Glomerular visceral epithelial cell (primary cell): ENCODE results near the gene KCNE4.
"Not testable (repeated sequence)": the region's sequence is repeated elsewhere in the genome, so short reads cannot be mapped to it uniquely, and the experiment has no call there.

ENCODE experiments used
- DNase-seq: peaks from one replicate; pipeline ENCODE4 v3.0.0-alpha.2; 2016; ENCODE audit errors: extremely low spot score

Gene KCNE4

DNA sequence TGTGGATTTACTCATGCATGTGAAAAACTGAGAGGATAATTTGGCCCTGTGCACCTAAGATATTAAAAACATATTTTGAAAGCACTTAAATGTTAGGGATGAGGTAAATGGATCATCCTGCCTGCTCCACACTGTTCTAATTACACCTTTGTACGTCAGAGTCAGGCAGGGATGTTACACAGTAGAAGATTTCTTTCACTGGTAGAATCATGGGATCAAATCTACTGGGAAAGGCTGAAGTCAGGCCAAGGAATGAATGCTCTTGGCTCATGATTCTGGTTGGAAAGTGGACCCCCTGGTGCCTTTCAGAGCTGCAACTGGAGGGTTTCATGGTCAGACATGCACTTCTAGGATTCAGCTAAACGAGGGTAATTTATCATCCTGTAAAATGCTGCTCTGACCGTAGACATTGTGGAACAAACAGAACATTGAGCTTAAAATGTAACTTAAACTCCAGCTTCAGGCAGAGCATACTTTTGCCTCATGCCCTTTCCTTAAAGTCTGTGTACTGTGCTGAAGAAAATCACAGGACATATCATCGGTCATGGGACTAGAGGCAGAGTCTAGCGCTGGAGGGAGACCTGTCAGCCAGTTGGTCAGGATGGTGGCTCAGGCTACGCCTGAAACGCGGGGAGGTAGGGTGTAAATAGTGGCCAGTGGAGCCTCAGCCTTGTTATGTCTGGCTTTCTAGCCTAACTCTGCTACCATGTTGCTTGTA is 4.9 kb downstream of the KCNE4 start:
- no peak for DNase-seq

DNA sequence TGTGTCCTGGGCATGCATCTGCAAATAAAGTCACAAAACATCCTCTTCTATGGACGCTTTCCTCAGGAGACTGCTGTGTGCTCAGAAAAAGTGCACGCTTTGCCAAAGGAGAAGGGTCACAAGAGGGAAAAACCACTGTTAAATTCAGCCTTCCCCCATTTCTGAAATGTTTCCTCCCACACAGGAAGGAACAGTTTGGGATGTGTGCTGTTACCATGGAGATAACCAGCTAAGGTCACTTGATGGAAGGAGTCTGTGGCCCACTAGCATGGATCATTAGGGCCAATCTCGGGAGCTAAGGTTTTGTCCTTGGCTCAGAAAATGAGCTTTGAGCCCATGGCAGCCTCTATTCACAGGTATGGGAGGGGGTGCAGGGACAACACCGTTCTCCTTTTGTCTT is 5.6 kb downstream of the KCNE4 start:
- DNase-seq, result no peak

DNA sequence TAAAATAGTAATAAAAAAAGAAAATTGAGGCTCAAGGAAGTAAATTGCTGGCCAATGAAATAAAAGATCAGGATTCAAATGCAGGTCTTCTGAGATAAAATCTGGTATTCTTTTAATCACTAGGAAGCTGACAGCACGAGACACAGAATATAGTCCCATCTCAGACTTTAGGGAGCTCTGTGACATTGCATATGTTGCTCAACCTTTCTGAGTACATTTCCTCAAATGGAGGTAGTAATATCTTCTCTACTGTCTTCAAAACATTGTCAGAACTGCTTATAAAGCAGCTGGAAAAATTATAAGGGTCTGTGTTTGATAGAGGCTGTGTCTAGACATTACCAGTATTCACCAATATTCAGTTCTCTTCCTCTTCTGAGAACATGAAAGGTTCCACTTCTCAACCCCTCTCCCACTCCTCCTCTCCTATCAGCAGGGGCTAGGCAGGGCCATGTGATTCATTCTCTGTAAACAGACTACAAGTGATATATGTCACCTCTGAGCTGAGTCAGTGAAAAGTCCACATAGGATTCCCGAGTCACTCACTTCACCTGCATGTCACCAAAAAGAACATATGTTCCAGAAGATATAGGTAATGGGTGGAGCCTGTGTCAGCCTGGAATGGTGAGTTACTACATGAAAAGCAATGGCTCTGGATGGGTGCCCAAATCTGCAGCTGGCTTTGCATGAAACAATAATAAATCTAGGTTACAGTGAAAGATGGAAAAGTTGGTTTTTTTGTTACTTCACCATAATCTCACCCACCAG is 7.1 kb downstream of the KCNE4 start:
- DNase-seq, result no peak

DNA sequence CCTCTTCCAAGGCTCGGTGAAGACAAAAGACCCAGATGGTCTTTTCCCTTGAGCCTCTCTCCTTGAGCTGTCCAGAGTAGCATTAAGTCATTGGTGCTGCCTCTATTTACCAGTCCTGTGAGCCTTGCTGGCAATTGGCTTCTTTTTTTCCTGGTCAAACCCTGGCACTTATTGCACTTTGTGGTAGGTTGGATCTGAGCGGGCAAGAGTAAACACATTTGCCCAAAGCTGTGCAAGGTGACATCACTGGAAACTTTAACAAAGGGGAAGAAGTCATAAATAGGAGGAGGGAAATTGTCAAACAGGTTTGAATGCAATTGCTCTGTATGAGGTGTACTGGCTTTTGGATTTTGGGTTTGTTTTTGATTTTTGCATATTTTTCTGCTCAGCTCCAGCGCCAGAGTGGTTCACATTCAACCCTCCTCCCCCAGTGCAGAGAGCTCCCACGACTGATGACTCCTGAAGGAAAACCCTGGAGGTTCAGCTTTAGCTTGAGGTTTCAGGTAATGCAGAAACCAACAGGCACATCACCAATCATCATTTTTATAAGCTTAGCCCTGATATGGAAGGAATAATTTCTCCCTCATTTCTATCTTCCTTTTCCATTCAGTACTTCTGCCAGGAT is 8.3 kb downstream of the KCNE4 start:
- no peak for DNase-seq

DNA sequence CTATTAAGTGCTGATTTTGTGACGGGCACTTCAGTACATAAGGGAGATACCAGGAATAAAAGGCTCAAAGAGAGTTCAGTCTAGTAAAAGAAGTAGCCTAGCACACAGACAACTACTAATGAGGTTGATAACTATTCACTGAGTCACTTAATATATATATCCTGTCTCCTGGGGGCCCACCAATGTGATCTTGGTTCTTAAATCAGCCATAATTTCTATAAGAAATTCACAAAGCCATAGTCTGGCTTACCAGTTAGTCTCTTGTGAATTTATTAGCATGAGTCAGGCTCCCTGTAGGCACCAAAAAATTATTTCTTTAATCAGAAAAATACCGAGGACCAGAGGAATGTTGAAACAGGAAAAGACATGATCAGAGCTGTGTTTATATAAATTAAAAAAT is 10.4 kb downstream of the KCNE4 start:
- DNase-seq, result no peak

DNA sequence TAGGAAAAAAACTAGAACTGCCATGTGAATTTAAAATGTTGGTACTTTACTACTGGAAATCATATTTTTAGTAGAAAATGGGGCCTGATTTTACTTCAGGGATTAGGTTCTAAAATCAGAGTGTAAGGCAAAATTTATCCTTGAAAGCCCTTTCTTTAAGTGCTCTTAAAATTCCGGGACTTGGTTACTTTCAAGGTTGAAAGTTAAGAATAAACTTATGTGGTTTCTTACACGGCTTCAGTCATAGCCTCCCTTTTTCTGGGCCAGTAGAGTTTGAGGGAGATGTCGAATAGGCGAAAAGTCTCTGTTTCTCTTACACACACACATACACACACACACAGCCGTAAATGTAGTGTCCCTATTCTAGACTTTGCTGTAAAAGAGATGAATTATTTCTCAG is 13.1 kb downstream of the KCNE4 start:
- DNase-seq, result no peak

DNA sequence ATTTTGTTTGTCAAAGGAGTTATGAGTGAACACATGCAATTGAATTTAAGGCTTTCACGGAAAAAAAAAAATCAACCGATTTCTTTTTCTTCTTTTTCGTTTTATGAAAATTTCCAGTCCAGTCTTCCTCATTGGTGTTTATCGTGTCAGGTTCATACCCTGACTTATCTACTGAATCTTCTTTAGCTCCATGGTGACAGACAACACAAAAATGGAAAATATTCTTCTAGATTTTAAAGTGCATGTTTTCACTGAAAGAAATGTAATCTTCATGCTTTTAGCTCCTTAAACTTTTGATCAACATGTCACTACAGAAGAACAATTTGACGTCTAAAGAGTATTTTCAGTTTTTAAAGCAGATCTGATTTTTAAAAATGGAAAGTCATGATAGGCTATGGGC is 14.7 kb downstream of the KCNE4 start:
- no peak for DNase-seq

DNA sequence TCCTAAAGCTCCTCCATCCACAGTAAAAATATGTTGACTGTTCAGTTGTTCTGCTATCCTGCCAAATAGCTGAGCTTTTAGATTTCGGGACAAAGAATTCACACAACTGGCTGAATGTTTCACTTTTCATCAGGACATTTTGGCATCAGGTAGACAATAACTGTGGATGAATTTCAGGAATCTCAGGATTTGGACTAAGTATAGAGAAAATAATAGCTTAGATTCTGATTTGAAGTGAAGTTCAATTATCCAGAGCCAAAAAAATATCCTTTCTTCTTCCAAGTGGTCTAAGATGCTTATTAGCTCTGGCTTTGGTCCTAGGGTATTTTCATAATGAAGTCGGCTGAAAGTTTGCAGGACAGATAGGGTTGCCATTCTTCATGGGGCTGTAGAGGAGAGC is 16.1 kb downstream of the KCNE4 start:
- no peak for DNase-seq

DNA sequence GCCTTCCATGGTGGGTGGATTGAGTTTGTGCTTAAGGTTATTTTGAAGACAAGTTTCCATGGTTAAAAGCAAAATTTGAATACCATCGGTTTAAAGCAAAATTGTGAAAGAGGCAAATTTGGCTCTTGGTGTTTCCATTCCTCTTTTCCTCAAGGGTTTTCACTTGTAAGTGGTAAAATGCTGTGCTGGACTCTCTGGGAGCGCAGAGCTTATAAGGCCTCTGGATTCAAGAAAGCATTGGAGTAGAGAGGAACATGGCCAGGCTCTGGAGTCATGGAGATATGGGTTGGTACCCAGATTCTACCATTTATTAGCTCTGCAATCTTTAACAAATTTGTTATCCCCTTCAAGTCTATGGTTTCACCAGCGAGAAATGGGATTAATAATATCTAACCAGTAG is 17.5 kb downstream of the KCNE4 start:
- DNase-seq, result no peak

DNA sequence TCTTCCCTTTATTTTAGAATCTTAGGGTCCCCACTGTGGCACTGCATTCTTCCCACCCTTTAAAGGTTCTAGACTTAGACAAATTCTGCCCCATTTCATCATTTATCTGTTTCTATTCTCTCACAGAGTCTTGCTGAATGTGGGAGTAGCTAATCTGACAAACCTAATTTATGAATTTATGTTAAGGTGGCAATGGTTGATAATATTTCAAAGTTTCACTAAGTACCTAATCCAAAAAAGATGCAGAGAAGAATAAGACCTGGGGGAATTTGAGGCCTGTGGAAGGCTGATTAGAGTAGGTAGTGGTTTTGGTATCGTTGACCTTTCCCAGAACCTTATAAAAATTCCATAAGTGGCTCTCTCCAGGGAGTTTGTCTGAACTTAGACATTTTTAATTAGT is 18.0 kb downstream of the KCNE4 start:
- no peak for DNase-seq

DNA sequence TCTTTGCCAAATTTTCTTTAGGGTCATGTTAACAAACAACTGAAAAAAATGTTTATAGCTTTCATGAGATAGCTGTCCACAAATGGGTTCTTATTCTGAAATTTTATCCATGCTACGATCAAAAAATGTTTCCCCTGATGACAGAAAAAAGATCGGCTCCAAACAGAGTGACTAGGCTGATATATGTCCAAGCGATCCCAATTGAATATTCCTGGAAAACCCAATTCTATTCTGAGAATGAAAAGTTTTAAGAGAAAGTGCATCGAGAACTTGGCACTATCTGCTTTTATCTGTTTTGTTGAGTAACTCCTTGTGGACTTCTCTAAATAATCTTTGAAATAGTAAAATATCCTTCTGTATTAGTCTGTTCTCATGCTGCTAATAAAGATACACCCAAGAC is 19.1 kb downstream of the KCNE4 start:
- DNase-seq, result no peak

DNA sequence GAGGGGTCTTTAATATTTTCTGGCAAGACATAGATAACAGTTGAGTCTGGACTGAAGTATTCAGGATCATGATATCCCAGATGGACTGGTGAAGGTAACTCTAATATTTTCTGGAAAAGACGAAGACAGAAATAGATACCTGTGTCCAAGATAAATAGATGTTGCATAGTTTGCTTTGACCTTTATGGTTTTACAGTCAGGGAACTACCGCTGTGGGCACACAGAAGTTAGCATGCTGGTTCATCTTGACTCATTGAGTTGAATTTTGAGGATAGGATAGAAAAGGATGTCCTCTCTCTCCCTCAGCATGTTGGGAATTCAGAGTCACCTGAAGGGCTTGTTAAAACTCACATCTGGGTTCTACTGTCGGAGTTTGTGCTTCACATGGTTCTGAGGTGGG is 20.8 kb downstream of the KCNE4 start:
- no peak for DNase-seq

DNA sequence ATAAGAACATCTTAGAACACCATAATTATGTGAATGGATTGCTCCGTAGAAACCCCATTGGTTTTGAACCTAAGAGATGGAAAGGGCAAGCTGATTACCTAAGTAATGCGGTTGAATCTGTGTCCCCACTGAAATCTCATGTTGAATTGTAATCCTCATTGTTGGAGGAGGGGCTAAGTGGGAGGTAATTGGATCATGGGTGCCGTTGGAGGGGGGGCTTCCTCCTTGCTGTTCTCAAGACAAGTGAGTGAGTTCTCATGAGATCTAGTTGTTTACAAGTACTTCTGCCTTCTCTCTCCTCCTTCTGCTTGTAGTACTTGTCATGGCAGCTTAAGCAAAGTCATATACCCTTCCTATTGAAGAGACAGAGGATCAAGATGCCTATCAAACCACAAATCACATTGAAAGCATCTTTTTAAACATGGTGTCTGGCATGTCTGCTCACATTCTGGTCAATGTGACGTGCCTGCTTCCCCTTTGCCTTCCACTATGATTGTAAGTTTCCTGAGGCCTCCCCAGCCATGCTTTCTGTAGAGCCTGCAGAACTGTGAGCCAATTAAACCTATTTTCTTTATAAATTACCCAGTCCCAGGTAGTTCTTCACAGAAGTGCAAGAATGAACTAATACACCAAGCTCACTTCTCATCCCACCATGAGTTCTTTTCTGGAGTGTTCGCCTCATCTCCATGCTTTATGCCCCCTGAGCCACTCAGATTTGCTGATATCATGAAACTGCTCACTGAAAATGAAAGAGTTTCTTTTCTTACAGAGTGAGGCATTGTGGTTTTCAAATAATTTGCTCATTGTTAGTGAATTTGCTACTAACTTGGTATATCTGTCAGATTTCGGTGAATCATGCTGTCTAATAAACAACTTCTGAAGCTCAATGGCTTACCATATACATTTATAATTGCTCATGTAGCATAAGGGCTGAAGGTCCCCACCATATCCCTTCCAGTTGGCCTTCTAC is 23.6 kb downstream of the KCNE4 start:
- peak; percentile 29 for DNase-seq

DNA sequence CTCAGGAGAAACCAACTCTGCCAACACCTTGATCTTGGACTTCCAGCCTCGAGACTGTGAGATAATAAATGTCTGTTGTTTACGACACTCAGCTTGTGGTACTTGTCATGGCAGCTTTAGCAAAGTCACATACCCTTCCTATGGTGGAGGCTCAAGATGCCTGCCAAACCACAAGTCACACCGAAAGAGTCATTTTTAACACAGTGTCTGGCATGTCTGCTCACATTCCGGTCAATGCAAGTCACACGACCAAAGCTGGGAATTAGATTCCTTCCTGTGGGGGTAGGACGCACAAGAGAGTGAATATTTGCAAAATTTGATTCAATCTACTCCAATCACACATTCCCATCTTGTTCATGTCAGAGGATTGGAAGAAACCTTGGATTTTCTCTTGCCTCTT is 24.6 kb downstream of the KCNE4 start:
- DNase-seq, result peak; percentile 66

DNA sequence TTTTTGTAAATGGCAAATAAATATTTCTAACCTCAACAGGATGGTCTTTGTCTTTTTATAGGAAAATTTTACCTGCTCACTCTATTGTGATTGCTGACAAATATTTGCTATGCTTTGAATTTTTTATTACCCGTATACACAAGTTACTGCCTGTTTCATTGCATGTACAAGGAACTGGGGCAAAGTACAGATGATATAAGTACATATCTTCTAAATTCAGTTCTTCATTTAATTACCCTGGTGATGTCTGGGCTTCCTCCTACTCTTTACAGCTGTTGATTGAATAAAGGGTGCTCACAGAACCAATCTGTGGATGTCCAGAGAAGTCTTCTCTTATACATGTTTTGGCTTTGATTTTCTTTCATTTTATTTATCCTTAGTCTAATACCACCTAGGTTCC is 26.5 kb downstream of the KCNE4 start:
- no peak for DNase-seq

DNA sequence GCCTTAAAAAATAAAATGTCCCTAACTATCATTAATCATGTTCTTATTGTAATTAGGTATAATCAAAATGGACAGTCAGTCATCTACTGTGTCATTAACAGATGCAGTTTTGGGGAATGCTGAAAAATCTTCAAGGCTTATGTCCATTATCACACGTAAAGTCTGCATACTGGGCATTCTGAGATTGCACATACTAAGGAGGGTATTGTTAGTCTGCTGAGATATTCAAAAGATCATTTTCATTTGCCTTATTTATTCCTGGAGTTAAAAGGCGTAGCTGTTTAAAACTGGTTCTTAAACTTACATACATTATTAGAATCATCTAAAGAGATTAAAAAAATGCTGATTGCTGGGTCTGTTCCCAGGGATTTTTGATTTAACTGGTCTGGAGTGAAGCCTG is 27.4 kb downstream of the KCNE4 start:
- DNase-seq, result no peak

DNA sequence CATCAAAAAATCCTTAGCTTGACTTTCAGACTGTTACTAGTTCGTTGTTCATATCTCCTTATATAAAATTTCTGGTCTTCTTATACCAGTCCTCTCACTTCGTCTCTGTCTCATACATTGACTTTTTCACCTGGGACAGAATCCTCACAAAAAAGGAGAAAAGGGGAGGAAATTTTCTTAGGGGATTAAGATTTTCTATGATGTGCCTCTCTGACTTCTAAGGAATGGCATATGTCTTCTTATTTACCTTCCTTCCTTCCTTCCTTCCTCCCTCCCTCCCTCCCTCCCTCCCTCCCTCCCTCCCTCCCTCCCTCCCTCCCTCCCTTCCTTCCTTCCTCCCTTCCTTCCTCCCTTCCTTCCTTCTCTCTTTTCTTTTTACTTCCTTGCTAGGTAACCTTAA is 27.9 kb downstream of the KCNE4 start:
- DNase-seq, result no peak

DNA sequence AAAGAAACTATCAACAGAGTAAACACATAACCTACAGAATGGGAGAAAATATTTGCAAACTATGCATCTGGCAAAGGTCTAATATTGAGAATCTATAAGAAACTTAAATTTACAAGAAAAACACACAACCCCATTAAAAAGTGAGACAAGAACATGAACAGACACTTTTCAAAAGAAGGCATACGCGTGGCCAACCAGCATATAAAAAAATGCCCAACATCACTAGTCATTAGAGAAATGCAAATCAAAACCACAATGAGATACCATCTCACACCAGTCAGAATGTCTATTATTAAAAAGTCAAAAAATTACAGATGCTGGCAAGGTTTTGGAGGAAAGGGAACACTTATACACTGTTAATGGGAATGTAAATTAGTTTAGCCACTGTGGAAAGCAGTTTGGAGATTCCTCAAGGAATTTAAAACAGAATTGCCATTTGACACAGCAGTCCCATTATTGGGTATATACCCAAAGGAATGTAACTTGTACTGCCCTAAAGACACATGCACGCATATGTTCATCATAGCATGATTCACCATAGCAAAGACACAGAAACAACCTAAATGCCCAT is 28.9 kb downstream of the KCNE4 start:
- not testable (repeated sequence) for DNase-seq

DNA sequence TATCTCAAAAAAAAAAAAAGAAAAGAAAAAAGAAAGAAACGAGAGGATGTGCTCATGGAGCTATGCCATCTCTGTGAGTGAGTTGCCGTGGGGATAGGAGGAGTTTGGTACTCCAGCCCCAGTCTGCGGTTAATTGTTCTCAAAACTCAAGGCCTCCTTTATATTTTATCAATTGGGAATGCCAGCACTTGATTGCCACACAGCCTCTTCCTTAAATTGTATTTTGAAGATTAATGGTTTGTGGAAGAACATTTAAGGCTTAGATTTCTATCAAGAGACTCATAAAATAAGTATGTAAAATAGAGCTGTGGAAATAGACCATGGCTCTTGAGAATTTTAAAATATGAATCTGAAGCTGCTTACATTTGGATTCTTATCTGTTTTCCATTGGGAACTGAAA is 29.8 kb downstream of the KCNE4 start:
- no peak for DNase-seq

DNA sequence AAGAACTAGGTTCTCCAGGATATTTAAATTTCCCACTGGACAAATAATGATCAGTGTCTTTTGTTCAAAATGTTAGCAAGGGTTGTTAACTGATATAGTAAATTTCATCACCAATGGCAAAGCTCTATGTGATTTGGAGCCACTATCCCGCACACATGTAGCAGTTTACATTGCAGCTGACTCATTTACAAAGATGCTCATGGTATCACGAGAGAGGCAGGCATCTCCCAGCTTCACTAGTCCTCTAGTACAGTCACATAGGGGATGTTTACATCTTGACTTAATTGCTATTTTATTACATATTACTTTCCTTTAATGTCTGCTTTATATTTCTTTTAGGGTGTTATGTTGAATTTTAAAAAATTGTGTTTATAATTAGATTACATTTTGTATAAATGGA is 30.7 kb downstream of the KCNE4 start:
- DNase-seq, result no peak

DNA sequence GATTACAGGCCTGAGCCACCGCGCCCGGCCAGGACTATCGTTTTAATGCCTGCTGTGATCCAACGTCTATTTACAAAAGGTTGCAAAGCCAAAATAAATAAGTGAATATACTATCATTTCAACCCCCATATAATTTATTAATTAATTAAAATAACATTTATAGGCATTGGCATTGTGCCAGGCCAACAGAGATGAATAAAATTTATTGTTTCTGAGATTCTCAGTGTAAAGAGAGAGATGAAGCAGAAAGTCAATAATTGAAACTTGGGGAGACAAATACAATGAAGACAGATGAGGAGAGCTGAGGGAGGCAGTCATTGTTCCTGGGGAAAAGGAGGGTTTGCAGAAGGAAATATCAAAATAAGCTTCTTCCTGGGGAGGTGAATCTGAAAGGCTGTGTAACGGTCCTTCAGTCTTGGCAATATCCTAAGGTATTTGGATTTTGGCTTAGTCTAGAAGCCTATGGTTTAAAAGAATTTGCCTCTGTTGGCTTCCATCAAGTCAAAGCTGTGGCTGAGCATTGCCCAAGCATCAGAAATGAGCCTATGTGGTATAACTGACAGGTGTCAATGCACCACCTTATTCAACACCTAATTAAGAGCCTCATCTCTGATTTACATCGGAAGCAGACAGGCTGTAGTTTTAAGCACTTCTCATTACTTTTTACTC is 31.5 kb downstream of the KCNE4 start:
- DNase-seq, result no peak
